ENCODE data around the gene ARCN1.

- TF ChIP-seq, protein P1, sequence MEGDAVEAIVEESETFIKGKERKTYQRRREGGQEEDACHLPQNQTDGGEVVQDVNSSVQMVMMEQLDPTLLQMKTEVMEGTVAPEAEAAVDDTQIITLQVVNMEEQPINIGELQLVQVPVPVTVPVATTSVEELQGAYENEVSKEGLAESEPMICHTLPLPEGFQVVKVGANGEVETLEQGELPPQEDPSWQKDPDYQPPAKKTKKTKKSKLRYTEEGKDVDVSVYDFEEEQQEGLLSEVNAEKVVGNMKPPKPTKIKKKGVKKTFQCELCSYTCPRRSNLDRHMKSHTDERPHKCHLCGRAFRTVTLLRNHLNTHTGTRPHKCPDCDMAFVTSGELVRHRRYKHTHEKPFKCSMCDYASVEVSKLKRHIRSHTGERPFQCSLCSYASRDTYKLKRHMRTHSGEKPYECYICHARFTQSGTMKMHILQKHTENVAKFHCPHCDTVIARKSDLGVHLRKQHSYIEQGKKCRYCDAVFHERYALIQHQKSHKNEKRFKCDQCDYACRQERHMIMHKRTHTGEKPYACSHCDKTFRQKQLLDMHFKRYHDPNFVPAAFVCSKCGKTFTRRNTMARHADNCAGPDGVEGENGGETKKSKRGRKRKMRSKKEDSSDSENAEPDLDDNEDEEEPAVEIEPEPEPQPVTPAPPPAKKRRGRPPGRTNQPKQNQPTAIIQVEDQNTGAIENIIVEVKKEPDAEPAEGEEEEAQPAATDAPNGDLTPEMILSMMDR (IDR thresholded peaks at IDR 0.05), result no peak
- TF ChIP-seq POLR2AphosphoS5 (IDR thresholded peaks at IDR 0.05) (no peak), EP300 (IDR thresholded peaks at IDR 0.05) (no peak), POLR2A (IDR thresholded peaks at IDR 0.05) (no peak)
Measured at GRCh38 chr11:118537409-118537980, 34.7 kb upstream of the ARCN1 start.

Data from upper lobe of left lung (tissue), 4 donors.